HG03108 (cell line): ENCODE data around the gene CD27.
A peak's percentile ranks its signal among the peaks of the same experiment; 100 is the strongest.
"Not testable (repeated sequence)": the region's sequence is repeated elsewhere in the genome, so short reads cannot be mapped to it uniquely, and the experiment has no call there.

Experiments used
- ATAC-seq: cut with Tn5 transposase; IDR thresholded peaks from one replicate; pipeline ENCODE4 v1.9.1; 2021; ENCODE audit warnings: moderate library complexity; ENCODE audit not compliant: unreplicated experiment

CD27 gene

GRCh38 chr12:6444704-6445688 lies at the start of gene CD27:
CD27 (plus strand) TSS chr12:6444955; CDS start chr12:6445096, 141 bp downstream.
- ATAC-seq = no peak

- ATAC-seq = no peak
Measured at GRCh38 chr12:6396031-6396430, 48.7 kb upstream of the CD27 start.

- no peak for ATAC-seq
Measured at GRCh38 chr12:6399884-6400644, 44.7 kb upstream of the CD27 start.

GRCh38 chr12:6404390-6404789 lies 40.4 kb upstream of the CD27 start:
- ATAC-seq = no peak

GRCh38 chr12:6405963-6406362 lies 38.8 kb upstream of the CD27 start:
- ATAC-seq = no peak

- no peak for ATAC-seq
Measured at GRCh38 chr12:6407236-6407954, 37.4 kb upstream of the CD27 start.

- ATAC-seq = no peak
Measured at GRCh38 chr12:6416596-6416995, 28.2 kb upstream of the CD27 start.

- ATAC-seq = no peak
Measured at GRCh38 chr12:6418796-6419195, 26.0 kb upstream of the CD27 start.

- no peak for ATAC-seq
Measured at GRCh38 chr12:6420364-6420763, 24.4 kb upstream of the CD27 start.

- no peak for ATAC-seq
Measured at GRCh38 chr12:6423267-6424007, 21.3 kb upstream of the CD27 start.

- no peak for ATAC-seq
Measured at GRCh38 chr12:6424008-6424347, 20.8 kb upstream of the CD27 start.

- no peak for ATAC-seq
Measured at GRCh38 chr12:6424866-6425265, 19.9 kb upstream of the CD27 start.

GRCh38 chr12:6425590-6426531 lies 18.9 kb upstream of the CD27 start:
- no peak for ATAC-seq

GRCh38 chr12:6426882-6427671 lies 17.7 kb upstream of the CD27 start:
- peak; percentile 72 for ATAC-seq

GRCh38 chr12:6427796-6428195 lies 17.0 kb upstream of the CD27 start:
- not testable (repeated sequence) for ATAC-seq

GRCh38 chr12:6428326-6428725 lies 16.4 kb upstream of the CD27 start:
- no peak for ATAC-seq

GRCh38 chr12:6430124-6430989 lies 14.4 kb upstream of the CD27 start:
- no peak for ATAC-seq

GRCh38 chr12:6432991-6433390 lies 11.8 kb upstream of the CD27 start:
- no peak for ATAC-seq
